Erythroblast (primary cell): ENCODE data around the gene EP400.

Source experiments
- GATA1 ChIP-seq: IDR thresholded peaks from 2 replicates; pipeline ENCODE4 v1.6.1; 2011; ENCODE audit warnings: low read depth, mild to moderate bottlenecking, control low read depth, low read length, moderate library complexity
- POLR2A ChIP-seq: IDR thresholded peaks from 2 replicates; pipeline ENCODE4 v1.6.1; 2011; ENCODE audit warnings: mild to moderate bottlenecking, low read length

DNA sequence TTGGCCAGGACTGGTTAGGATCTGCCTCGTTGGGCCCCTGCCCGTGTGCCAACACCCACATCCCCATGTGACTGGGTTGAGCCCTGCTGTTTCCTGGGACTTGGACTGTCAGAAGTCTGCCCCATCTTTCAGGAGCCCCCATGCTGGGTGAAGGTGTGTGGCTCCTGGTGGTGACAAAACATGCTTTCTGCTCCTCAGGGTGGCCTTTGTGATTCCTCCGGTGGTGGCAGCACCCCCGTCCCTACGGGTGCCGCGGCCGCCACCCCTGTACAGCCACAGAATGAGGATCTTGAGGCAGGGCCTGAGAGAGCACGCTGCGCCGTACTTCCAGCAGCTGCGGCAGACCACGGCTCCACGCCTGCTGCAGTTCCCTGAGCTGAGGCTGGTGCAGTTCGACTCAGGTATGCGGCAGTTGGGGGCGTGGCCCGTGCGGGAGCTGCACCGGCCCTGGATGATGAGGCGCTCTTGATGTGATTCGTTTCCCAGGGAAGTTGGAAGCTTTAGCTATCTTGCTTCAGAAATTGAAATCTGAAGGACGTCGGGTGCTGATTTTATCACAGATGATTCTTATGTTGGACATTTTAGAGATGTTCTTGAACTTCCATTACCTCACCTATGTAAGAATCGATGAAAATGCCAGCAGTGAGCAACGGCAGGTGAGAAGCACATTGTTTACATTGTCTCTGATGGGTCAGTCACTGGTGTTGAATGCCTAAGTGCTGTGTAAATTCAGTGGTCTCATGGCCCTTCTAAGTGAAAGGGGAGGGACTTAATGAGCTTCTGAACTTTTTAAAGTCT lies 80.0 kb downstream of the EP400 start:
- no peak for TF ChIP-seq POLR2A
- TF ChIP-seq GATA1: no peak
